ENCODE data around the gene ID2.

The ID2 gene, protein sequence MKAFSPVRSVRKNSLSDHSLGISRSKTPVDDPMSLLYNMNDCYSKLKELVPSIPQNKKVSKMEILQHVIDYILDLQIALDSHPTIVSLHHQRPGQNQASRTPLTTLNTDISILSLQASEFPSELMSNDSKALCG

GRCh38 chr2:8681786-8682692 lies at the start of gene ID2:
ID2 (plus strand) TSS chr2:8682056; CDS start chr2:8682166, 110 bp downstream.
- H3K27me3 Mint-ChIP-seq, result peaks cover 15% of the 10 kb centered on the region

DNA sequence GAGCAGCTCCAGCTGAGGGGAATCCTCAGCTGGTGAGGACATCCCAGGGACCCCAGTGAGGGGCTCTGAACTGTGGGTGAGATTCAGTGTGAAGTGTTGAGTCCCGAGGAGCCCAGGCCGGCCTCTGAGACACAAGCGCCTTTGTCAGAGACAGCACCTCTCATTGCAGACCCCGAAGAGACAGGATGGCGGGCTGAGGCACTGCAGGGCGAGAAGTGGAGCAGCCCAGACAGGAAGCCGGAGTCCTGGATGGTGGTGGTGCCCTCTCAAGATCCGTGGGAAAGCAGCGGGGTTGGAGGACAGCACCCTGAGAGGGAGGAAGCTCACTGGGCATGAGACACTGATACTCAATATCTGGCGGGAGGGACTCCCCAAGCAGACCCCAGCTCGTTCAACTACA lies 49.1 kb upstream of the ID2 start:
- intact Hi-C loops (cut with micrococcal nuclease), result no loop called here

More at GRCh38 chr2:8681786-8682692, at the start of gene ID2:
- H3K36me3 Mint-ChIP-seq (ENCODE audit: low read depth), result peaks cover 13% of the 10 kb centered on the region
- H3K9me3 Mint-ChIP-seq, result no peaks in the 10 kb centered on the region
- H3K27ac Mint-ChIP-seq, result peak within 1 kb of the TSS; percentile 94
- intact Hi-C loops (cut with micrococcal nuclease), result loop anchor here (2.0 to 10.0 kb wide), 3 partner anchors 105 to 377 kb away; no protein-coding TSS in a partner anchor
- peak within 1 kb of the TSS; percentile 95 for H3K4me3 Mint-ChIP-seq
- peaks cover 67% of the 10 kb centered on the region for H3K4me1 Mint-ChIP-seq (ENCODE audit: low read depth)

GRCh38 chr2:8633186-8633734 lies 48.6 kb upstream of the ID2 start:
- Mint-ChIP-seq H3K4me1 (ENCODE audit: low read depth) (peaks cover 12% of the 10 kb centered on the region), H3K27ac (no peak overlapping the region), H3K4me3 (no peak overlapping the region), H3K36me3 (ENCODE audit: low read depth) (no peaks in the 10 kb centered on the region), H3K9me3 (no peaks in the 10 kb centered on the region), H3K27me3 (peaks cover 10% of the 10 kb centered on the region)
- intact Hi-C loops (cut with micrococcal nuclease), result no loop called here

More for the DNA sequence above, 49.1 kb upstream of the ID2 start:
- Mint-ChIP-seq H3K27me3 (peaks cover 9% of the 10 kb centered on the region), H3K27ac (no peak overlapping the region), H3K36me3 (ENCODE audit: low read depth) (no peaks in the 10 kb centered on the region), H3K4me3 (no peak overlapping the region), H3K4me1 (ENCODE audit: low read depth) (peaks cover 12% of the 10 kb centered on the region), H3K9me3 (no peaks in the 10 kb centered on the region)

- intact Hi-C loops (cut with micrococcal nuclease), result no loop called here
- Mint-ChIP-seq H3K4me3 (no peak overlapping the region), H3K9me3 (no peaks in the 10 kb centered on the region), H3K27me3 (peaks cover 10% of the 10 kb centered on the region), H3K27ac (no peak overlapping the region), H3K4me1 (ENCODE audit: low read depth) (peaks cover 12% of the 10 kb centered on the region), H3K36me3 (ENCODE audit: low read depth) (no peaks in the 10 kb centered on the region)
Measured at GRCh38 chr2:8633735-8634313, 48.0 kb upstream of the ID2 start.

DNA sequence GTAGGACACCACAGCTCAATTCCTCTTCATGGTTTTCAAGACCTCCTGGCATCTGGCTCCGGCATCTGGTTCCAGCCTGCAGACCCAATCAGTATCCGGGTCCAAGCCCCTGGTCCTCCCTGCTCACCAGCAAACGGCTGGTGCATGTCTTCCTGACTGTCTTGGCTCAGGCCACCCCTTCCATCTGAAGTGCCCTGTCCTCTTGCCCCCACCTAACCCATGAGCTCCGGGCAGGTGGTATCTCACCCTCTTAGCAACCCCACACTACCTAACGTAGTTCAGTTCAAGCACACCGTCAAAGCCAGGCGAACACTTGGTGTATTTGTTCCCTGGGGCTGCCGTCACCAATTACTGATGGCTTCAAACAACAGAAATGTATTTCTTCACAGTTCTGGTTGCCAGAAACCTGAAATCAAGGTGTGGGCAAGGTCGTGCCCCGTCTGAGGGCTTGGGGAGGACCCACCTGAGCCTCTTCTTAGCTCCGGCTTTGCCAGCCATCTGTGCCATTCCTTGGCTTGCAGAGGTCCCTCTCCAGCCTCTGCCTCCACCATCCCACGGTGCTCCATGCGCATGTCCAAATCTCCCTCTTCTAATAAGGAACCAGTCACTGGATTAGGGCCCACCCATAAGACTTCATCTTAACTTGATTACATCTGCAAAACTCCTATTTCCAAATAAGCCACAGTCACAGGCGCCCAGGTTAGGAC lies 47.2 kb upstream of the ID2 start:
- Mint-ChIP-seq H3K36me3 (ENCODE audit: low read depth) (no peaks in the 10 kb centered on the region), H3K27ac (no peak overlapping the region), H3K4me1 (ENCODE audit: low read depth) (peaks cover 12% of the 10 kb centered on the region), H3K9me3 (no peaks in the 10 kb centered on the region), H3K4me3 (no peak overlapping the region), H3K27me3 (peaks cover 7% of the 10 kb centered on the region)
- intact Hi-C loops (cut with micrococcal nuclease), result no loop called here

DNA sequence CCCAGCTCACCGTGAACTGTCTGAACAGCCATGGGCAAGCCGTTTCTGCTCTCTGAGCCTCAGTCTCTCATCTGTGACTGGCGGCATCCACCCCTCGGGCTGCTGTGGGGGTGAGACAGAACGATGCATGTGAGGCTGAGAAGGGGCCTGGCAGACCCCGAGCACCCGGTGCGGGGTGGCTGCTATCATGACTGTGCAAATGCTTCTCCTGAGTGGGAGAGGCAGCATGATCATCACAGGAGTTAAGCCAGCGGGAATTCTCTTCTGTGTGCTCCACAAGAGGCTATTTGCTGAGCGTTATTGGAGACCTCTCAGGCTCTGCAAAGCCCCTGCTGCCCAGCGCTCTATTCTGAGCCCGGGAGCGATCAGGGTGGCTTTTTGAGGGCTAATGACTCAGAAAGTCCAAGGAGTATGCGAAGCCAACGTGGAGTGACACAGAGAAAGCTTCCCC lies 45.8 kb upstream of the ID2 start:
- intact Hi-C loops (cut with micrococcal nuclease), result no loop called here
- Mint-ChIP-seq H3K9me3 (no peaks in the 10 kb centered on the region), H3K27ac (no peak overlapping the region), H3K4me3 (no peak overlapping the region), H3K4me1 (ENCODE audit: low read depth) (peaks cover 12% of the 10 kb centered on the region), H3K36me3 (ENCODE audit: low read depth) (no peaks in the 10 kb centered on the region), H3K27me3 (peaks cover 7% of the 10 kb centered on the region)

GRCh38 chr2:8636721-8637636 lies 44.9 kb upstream of the ID2 start:
- Mint-ChIP-seq H3K27ac (peak overlapping the region; percentile 8), H3K27me3 (peaks cover 7% of the 10 kb centered on the region)
- intact Hi-C loops (cut with micrococcal nuclease), result no loop called here

GRCh38 chr2:8638327-8638726 lies 43.5 kb upstream of the ID2 start:
- Mint-ChIP-seq H3K4me1 (ENCODE audit: low read depth) (peaks cover 26% of the 10 kb centered on the region), H3K4me3 (no peak overlapping the region), H3K27ac (no peak overlapping the region), H3K27me3 (peaks cover 7% of the 10 kb centered on the region), H3K9me3 (no peaks in the 10 kb centered on the region), H3K36me3 (ENCODE audit: low read depth) (no peaks in the 10 kb centered on the region)
- intact Hi-C loops (cut with micrococcal nuclease), result no loop called here

More at GRCh38 chr2:8636721-8637636, 44.9 kb upstream of the ID2 start:
- no peaks in the 10 kb centered on the region for H3K9me3 Mint-ChIP-seq
- no peak overlapping the region for H3K4me3 Mint-ChIP-seq
- peaks cover 12% of the 10 kb centered on the region for H3K4me1 Mint-ChIP-seq (ENCODE audit: low read depth)
- no peaks in the 10 kb centered on the region for H3K36me3 Mint-ChIP-seq (ENCODE audit: low read depth)

DNA sequence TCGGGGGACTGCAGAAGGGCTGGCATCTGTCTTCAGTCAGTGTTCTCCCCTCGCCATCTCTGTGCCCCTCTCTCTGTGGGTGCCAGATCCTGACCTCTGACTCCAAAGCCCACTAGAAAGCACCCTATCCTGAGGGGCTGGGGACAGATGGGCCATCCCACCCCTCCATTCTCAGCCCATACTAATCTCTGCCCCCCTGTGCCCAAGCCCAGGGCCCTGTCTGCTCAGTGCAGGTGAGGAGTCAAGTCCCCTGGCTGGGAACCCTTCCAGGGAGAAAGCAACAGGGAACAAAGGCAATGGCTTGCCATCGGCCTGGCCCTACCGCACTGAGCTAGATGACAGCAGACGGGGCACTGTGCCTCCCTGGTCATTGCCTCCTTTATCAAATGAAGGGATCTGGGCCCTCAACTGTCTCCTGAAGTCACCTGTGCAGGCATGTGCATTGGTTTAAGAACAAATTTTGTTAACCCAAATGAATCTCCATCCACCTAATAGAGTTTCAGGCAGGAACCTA lies 42.7 kb upstream of the ID2 start:
- Mint-ChIP-seq H3K9me3 (no peaks in the 10 kb centered on the region), H3K36me3 (ENCODE audit: low read depth) (no peaks in the 10 kb centered on the region), H3K4me1 (ENCODE audit: low read depth) (peaks cover 31% of the 10 kb centered on the region), H3K27ac (no peak overlapping the region), H3K4me3 (no peak overlapping the region), H3K27me3 (peaks cover 5% of the 10 kb centered on the region)
- intact Hi-C loops (cut with micrococcal nuclease), result no loop called here

- Mint-ChIP-seq H3K27ac (no peak overlapping the region), H3K27me3 (peaks cover 5% of the 10 kb centered on the region), H3K9me3 (no peaks in the 10 kb centered on the region), H3K4me1 (ENCODE audit: low read depth) (peaks cover 35% of the 10 kb centered on the region), H3K36me3 (ENCODE audit: low read depth) (no peaks in the 10 kb centered on the region), H3K4me3 (no peak overlapping the region)
- intact Hi-C loops (cut with micrococcal nuclease), result no loop called here
Measured at GRCh38 chr2:8640498-8640897, 41.4 kb upstream of the ID2 start.

- intact Hi-C loops (cut with micrococcal nuclease), result no loop called here
- H3K27ac Mint-ChIP-seq, result no peak overlapping the region
- no peak overlapping the region for H3K4me3 Mint-ChIP-seq
- no peaks in the 10 kb centered on the region for H3K9me3 Mint-ChIP-seq
- H3K4me1 Mint-ChIP-seq (ENCODE audit: low read depth), result peaks cover 36% of the 10 kb centered on the region
- no peaks in the 10 kb centered on the region for H3K36me3 Mint-ChIP-seq (ENCODE audit: low read depth)
- peaks cover 5% of the 10 kb centered on the region for H3K27me3 Mint-ChIP-seq
Measured at GRCh38 chr2:8641301-8641965, 40.4 kb upstream of the ID2 start.

- no peak overlapping the region for H3K4me3 Mint-ChIP-seq
- intact Hi-C loops (cut with micrococcal nuclease), result no loop called here
- peaks cover 34% of the 10 kb centered on the region for H3K4me1 Mint-ChIP-seq (ENCODE audit: low read depth)
- peaks cover 2% of the 10 kb centered on the region for H3K27me3 Mint-ChIP-seq
- peaks cover 1% of the 10 kb centered on the region for H3K9me3 Mint-ChIP-seq
- H3K36me3 Mint-ChIP-seq (ENCODE audit: low read depth), result no peaks in the 10 kb centered on the region
- H3K27ac Mint-ChIP-seq, result no peak overlapping the region
Measured at GRCh38 chr2:8642366-8643068, 39.3 kb upstream of the ID2 start.
